ENCODE data around the gene ANO6.

The ANO6 gene

GRCh38 chr12:45350861-45351260 is 135.0 kb downstream of the ANO6 start:
- Mint-ChIP-seq H3K4me3 (no peak overlapping the region), H3K27ac (no peak overlapping the region), H3K4me1 (peaks cover 6% of the 10 kb centered on the region), H3K9me3 (no peaks in the 10 kb centered on the region), H3K27me3 (no peaks in the 10 kb centered on the region)
- DNase-seq (no peak), ATAC-seq (no peak)

DNA sequence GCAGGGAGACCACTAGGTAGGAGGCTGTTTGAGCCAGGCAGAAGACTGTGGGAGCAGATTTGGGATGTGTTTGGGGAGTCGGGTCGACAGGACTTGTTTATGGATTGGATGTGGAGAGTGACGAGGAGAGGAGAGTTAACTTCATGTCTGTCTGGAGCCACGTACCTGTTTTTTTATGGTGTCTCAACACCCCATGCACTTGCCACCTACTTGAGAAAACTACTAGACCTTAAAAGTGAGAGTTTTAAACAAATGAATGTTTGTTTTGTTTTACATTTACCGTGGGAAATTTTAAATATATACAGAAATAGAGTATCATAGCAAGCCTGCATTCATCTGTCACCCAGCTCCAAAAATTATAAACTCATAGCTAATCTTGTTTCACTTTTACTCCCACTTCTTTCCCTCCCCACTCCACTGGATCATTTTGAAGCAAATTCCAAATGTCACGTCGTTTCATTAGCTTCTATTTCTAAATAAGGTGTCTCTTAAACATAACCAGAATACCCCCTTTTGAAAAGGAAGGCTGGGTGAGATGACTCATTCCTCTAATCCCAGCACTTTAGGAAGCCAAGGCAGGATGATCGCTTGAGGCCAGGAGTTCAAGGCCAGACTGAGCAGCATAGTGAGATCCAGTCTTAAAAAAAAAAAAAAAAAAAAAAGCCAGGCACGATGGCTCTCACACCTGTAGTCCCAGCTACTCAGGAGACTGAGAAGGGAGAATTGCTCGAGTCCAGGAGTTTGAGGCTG is 136.2 kb downstream of the ANO6 start:
- H3K27ac Mint-ChIP-seq = peak overlapping the region in 1 of 2 donors; percentile 19
- H3K4me3 Mint-ChIP-seq = no peak overlapping the region
- ATAC-seq (no peak), DNase-seq (no peak)
- H3K4me1 Mint-ChIP-seq = peaks cover 6% of the 10 kb centered on the region
- no peaks in the 10 kb centered on the region for H3K9me3 Mint-ChIP-seq
- H3K27me3 Mint-ChIP-seq = no peaks in the 10 kb centered on the region

DNA sequence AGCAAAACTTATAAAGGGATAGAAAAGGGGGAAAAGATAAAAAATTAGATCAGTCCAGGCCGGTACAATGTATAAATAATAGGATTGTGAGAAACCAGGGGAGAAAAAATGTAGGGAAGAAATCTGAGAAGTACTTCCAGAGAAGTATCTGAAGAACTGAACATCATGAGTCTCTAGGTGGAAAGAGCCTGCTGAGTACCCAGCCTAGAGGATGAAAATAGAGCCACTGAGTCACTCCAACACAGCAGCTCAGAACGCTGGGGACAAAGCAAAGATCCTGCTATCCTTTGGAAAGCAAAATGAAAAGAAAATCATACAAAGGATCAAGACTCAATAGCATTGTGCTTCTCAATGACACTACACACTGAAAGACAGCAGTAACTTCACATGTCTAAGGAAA is 138.0 kb downstream of the ANO6 start:
- no peak for DNase-seq
- Mint-ChIP-seq H3K9me3 (no peaks in the 10 kb centered on the region), H3K4me1 (peaks cover 6% of the 10 kb centered on the region), H3K27ac (no peak overlapping the region), H3K27me3 (no peaks in the 10 kb centered on the region), H3K4me3 (no peak overlapping the region)
- no peak for ATAC-seq

- no peaks in the 10 kb centered on the region for H3K27me3 Mint-ChIP-seq
- H3K4me3 Mint-ChIP-seq = no peak overlapping the region
- DNase-seq (no peak), ATAC-seq (no peak)
- no peaks in the 10 kb centered on the region for H3K9me3 Mint-ChIP-seq
- H3K4me1 Mint-ChIP-seq = peaks cover 6% of the 10 kb centered on the region
- peak overlapping the region; percentile 35 to 49 for H3K27ac Mint-ChIP-seq
These were observed 138.5 kb downstream of the ANO6 start for GRCh38 chr12:45354399-45354798.

- no peak for DNase-seq
- no peak overlapping the region for H3K4me3 Mint-ChIP-seq
- no peaks in the 10 kb centered on the region for H3K27me3 Mint-ChIP-seq
- H3K9me3 Mint-ChIP-seq = no peaks in the 10 kb centered on the region
- H3K27ac Mint-ChIP-seq = no peak overlapping the region
- no peak for ATAC-seq
- peaks cover 6% of the 10 kb centered on the region for H3K4me1 Mint-ChIP-seq
These were observed 139.8 kb downstream of the ANO6 start for GRCh38 chr12:45355730-45356129.

DNA sequence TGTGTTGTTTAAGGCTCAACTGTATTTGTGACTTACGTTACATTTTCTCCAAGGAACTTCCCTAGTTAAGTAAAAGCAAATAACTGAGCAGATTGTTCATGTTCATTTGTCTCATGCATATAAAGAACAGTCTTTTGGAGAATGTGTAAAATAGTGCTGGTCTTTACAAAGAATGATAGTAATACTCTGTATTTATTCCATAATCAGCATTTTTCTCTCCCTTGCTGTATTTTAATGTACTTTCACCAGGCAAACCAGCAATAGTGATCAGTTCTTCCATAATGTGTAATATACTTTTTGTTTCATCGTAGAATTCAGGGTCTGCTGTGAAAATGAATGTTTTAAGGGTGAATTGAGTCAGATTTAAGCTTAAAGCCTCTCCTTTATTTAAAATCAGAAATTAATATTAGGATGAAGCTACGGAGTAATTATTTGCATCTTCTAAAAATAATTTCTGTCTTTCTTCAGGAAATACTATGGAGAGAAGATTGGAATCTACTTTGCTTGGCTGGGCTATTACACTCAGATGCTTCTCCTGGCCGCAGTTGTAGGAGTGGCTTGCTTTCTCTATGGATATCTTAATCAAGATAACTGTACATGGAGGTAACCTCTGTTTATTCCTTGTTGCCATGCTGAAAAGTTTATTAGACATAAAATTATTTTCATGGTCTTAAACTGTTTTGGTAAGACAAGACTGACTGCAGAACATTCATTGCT is 141.1 kb downstream of the ANO6 start:
- DNase-seq (no peak), ATAC-seq (no peak)
- H3K4me1 Mint-ChIP-seq = peaks cover 6% of the 10 kb centered on the region
- H3K27ac Mint-ChIP-seq = no peak overlapping the region
- H3K27me3 Mint-ChIP-seq = no peaks in the 10 kb centered on the region
- H3K4me3 Mint-ChIP-seq = no peak overlapping the region
- peaks cover 6 to 7% of the 10 kb centered on the region in 2 donors for H3K9me3 Mint-ChIP-seq

- H3K9me3 Mint-ChIP-seq = peaks cover 9 to 12% of the 10 kb centered on the region in 2 donors
- H3K27ac Mint-ChIP-seq = no peak overlapping the region
- H3K4me3 Mint-ChIP-seq = no peak overlapping the region
- H3K27me3 Mint-ChIP-seq = no peaks in the 10 kb centered on the region
- ATAC-seq = no peak
- no peak for DNase-seq
- H3K4me1 Mint-ChIP-seq = peaks cover 6% of the 10 kb centered on the region
These were observed 141.9 kb downstream of the ANO6 start for GRCh38 chr12:45357539-45358417.

DNA sequence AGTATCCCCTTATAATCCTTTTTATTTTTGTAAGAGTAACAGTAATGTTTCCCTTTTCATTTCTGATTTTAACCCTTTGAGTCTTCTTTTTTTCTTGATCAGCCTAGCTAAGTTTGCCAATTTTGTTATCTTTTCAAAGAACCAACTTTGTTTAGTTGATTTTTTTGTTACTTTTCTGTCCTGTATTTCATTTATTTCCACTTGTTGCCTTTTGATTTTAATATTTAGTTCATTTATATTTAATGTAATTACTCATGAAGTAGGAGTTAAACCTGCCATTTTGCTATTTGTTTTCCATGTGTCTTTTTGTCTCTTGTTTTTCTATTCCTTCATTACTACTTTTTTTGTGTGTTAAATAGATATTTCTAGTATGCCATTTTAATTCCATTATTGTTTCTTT is 146.4 kb downstream of the ANO6 start:
- DNase-seq (no peak), ATAC-seq (no peak)
- peaks cover 25 to 30% of the 10 kb centered on the region in 2 donors for H3K9me3 Mint-ChIP-seq
- no peak overlapping the region for H3K4me3 Mint-ChIP-seq
- H3K4me1 Mint-ChIP-seq = no peaks in the 10 kb centered on the region
- no peak overlapping the region for H3K27ac Mint-ChIP-seq
- H3K27me3 Mint-ChIP-seq = no peaks in the 10 kb centered on the region

GRCh38 chr12:45363903-45364302 is 148.0 kb downstream of the ANO6 start:
- H3K9me3 Mint-ChIP-seq = peaks cover 25 to 30% of the 10 kb centered on the region in 2 donors
- H3K27ac Mint-ChIP-seq = no peak overlapping the region
- DNase-seq = no peak
- no peaks in the 10 kb centered on the region for H3K27me3 Mint-ChIP-seq
- no peak for ATAC-seq
- no peak overlapping the region for H3K4me3 Mint-ChIP-seq
- H3K4me1 Mint-ChIP-seq = no peaks in the 10 kb centered on the region

DNA sequence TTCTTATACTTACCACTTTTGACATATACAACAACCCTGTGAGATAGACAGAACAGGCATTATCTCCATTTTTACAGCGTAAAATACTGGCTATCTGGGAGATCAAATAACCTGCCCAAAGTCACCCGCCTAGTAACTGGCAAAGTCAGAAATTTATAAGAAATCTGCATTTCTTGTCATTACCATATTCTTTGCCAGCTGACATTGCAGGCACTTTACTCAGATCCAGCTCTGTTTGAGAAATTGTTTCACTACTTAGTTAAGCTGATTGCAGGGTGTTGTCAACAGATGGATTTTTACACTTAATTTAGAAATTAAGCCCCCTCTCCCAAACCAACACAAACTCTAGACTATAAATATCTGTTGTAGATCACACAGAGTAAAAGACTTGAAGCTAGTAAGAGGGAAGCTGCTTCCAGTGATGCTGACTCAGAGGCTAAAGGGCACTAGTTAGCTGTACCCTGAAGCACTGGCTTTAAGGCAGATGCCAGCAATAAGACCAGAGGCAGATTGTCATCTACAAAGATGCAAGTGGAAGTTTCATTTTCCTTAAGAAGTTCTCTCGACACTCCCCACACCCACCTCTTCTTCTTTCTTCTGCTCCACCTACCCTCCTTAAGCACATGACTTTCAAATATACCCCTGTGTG is 153.1 kb downstream of the ANO6 start:
- H3K27ac Mint-ChIP-seq = no peak overlapping the region
- no peaks in the 10 kb centered on the region for H3K4me1 Mint-ChIP-seq
- DNase-seq = no peak
- H3K4me3 Mint-ChIP-seq = no peak overlapping the region
- H3K27me3 Mint-ChIP-seq = no peaks in the 10 kb centered on the region
- ATAC-seq = no peak
- H3K9me3 Mint-ChIP-seq = peaks cover 15 to 20% of the 10 kb centered on the region in 2 donors

DNA sequence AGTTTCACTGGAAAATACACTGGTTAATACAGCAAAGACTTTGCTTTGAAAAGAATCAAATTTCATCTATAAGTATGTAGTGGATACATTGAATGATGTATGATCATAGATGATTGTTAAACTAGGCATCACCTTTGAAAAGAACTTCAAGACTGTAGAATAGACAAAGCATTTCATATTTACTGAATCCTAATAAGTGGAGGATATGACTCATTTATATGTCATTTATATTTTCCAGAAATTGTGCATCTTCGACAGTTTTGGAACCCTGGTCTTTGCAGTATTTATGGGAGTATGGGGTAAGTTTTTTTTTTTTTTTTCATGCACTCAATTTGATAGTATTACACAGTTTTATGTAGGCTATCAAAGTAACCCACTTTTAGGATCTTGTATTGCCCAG is 161.9 kb downstream of the ANO6 start:
- ATAC-seq = no peak
- Mint-ChIP-seq H3K9me3 (peaks cover 0 to 7% of the 10 kb centered on the region in 2 donors), H3K4me1 (no peaks in the 10 kb centered on the region), H3K27ac (no peak overlapping the region), H3K27me3 (no peaks in the 10 kb centered on the region), H3K4me3 (no peak overlapping the region)
- no peak for DNase-seq

DNA sequence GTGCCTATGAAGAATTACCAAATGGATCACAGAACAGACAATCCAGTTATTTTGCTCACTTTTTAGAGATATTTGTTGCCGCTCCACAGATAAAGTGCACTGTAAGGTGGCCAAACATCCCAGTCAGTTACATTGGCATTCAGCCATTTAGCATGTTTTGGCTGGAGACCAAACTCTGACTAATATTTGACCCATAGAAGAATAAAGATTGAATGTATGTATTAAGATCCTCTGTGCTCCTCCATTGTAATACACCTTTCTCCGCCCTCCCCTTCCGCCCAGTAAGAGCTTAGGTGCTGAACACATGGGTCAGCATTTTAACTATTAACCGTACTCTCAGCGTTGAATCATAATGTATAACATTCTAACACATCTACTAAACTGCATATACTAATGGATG is 163.4 kb downstream of the ANO6 start:
- Mint-ChIP-seq H3K27ac (no peak overlapping the region), H3K4me3 (no peak overlapping the region), H3K4me1 (no peaks in the 10 kb centered on the region), H3K27me3 (no peaks in the 10 kb centered on the region), H3K9me3 (no peaks in the 10 kb centered on the region)
- DNase-seq (no peak), ATAC-seq (no peak)

GRCh38 chr12:45381351-45381750 is 165.5 kb downstream of the ANO6 start:
- Mint-ChIP-seq H3K27me3 (no peaks in the 10 kb centered on the region), H3K9me3 (no peaks in the 10 kb centered on the region), H3K4me1 (no peaks in the 10 kb centered on the region), H3K27ac (no peak overlapping the region), H3K4me3 (no peak overlapping the region)
- no peak for ATAC-seq
- DNase-seq = no peak

GRCh38 chr12:45388545-45388944 is 172.7 kb downstream of the ANO6 start:
- Mint-ChIP-seq H3K9me3 (peaks cover 0 to 10% of the 10 kb centered on the region in 2 donors), H3K27ac (no peak overlapping the region), H3K27me3 (no peaks in the 10 kb centered on the region), H3K4me3 (no peak overlapping the region), H3K4me1 (no peaks in the 10 kb centered on the region)
- ATAC-seq (no peak), DNase-seq (no peak)

GRCh38 chr12:45389426-45389825 is 173.5 kb downstream of the ANO6 start:
- H3K27me3 Mint-ChIP-seq = no peaks in the 10 kb centered on the region
- no peak for ATAC-seq
- H3K9me3 Mint-ChIP-seq = peaks cover 2 to 19% of the 10 kb centered on the region in 2 donors
- no peak overlapping the region for H3K4me3 Mint-ChIP-seq
- no peaks in the 10 kb centered on the region for H3K4me1 Mint-ChIP-seq
- no peak for DNase-seq
- no peak overlapping the region for H3K27ac Mint-ChIP-seq
